RWPE1 (cell line): Measurements from ENCODE around the gene MYRIP.

ENCODE experiments used
- CTCF ChIA-PET: fragments of 350-600 bp; sonication (Branson Sonifier 250); formaldehyde crosslinking; extraction: SDS; loops from one replicate; lab custom pipeline; 2021; lab: Yijun Ruan, JAX
- POLR2A ChIA-PET: fragments of 400-600 bp; formaldehyde crosslinking; extraction: SDS; loops from one replicate; lab custom pipeline; 2020; ENCODE audit warnings: antibody characterized with exemption; ENCODE audit not compliant: low non-redundant PET; lab: Yijun Ruan, JAX
- DNase-seq: peaks from one replicate; pipeline ENCODE4 v3.0.0; 2012; ENCODE audit warnings: low spot score
- H3K27ac ChIP-seq: fragments of 450-650 bp; 2 replicates; pipeline ENCODE4 v1.5.1; 2017
- TF ChIP-seq, protein P1 (sequence below): fragments of 450-650 bp; conservative IDR thresholded peaks from 2 replicates; pipeline ENCODE4 v1.5.1; 2017; ENCODE audit warnings: low read depth, mild to moderate bottlenecking

The MYRIP gene

DNA sequence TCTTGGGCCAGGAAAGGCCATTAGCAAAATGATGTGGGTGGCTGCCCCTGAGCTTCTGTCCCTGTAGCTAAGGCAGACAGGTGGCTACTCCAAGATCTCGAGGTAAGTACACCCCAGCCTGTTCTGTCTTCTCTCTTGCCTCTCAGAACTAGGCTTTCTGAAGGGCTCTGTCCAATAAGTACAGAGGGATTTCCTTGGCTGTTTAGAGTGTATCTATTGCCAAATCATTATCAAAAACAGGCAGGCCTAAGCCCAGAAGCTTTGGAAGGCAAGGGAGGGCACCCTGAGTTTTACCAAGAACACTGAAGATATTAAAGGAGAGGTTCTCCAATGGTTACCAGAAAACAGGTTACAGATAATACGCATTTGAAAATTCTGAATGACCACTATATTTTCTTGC, 156.6 kb downstream of the MYRIP start:
- no peak overlapping the region for H3K27ac ChIP-seq
- POLR2A ChIA-PET, result no interaction called here
- TF ChIP-seq, protein P1, sequence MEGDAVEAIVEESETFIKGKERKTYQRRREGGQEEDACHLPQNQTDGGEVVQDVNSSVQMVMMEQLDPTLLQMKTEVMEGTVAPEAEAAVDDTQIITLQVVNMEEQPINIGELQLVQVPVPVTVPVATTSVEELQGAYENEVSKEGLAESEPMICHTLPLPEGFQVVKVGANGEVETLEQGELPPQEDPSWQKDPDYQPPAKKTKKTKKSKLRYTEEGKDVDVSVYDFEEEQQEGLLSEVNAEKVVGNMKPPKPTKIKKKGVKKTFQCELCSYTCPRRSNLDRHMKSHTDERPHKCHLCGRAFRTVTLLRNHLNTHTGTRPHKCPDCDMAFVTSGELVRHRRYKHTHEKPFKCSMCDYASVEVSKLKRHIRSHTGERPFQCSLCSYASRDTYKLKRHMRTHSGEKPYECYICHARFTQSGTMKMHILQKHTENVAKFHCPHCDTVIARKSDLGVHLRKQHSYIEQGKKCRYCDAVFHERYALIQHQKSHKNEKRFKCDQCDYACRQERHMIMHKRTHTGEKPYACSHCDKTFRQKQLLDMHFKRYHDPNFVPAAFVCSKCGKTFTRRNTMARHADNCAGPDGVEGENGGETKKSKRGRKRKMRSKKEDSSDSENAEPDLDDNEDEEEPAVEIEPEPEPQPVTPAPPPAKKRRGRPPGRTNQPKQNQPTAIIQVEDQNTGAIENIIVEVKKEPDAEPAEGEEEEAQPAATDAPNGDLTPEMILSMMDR, result no peak
- CTCF ChIA-PET, result no interaction called here
- DNase-seq, result no peak

GRCh38 chr3:39970982-39971381, 161.6 kb downstream of the MYRIP start:
- POLR2A ChIA-PET, result no interaction called here
- CTCF ChIA-PET, result no interaction called here
- TF ChIP-seq, protein P1, result no peak
- no peak overlapping the region for H3K27ac ChIP-seq
- no peak for DNase-seq

DNA sequence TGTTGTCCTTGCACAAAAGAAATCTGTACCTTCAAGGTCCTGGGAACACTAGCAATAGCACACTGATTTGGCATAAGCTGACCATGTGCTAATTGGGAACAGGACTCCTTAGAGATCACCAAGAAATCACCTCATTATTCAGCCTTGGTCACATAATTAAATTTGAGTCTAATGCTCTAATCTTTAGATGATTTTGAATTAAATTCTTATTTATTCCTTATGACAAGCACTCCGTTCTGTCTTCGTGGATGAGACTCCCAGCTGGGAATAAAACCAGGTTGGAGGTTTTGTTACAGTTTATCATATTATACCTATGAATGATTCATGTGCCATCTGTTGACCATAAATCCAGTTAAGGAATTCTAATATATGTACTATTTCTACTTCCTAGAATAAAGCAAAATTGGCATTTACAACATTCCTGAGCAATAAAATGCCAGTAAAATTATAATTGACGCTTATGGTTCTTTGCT, 162.2 kb downstream of the MYRIP start:
- ChIA-PET POLR2A (no interaction called here), CTCF (no interaction called here)
- H3K27ac ChIP-seq, result no peak overlapping the region
- no peak for DNase-seq
- TF ChIP-seq, protein P1, result no peak

- CTCF ChIA-PET, result interaction anchor here (0.5 kb wide), 1 partner anchor 530 kb away, joined by 3 read pairs; no protein-coding TSS in a partner anchor
- no peak for DNase-seq
- TF ChIP-seq, protein P1, result no peak
- no peak overlapping the region for H3K27ac ChIP-seq
- POLR2A ChIA-PET, result no interaction called here
These were observed 163.1 kb downstream of the MYRIP start for GRCh38 chr3:39972508-39972907.

GRCh38 chr3:39977058-39977794, 167.8 kb downstream of the MYRIP start:
- no peak for DNase-seq
- ChIA-PET POLR2A (no interaction called here), CTCF (no interaction called here)
- TF ChIP-seq, protein P1, result no peak
- H3K27ac ChIP-seq, result no peak overlapping the region

DNA sequence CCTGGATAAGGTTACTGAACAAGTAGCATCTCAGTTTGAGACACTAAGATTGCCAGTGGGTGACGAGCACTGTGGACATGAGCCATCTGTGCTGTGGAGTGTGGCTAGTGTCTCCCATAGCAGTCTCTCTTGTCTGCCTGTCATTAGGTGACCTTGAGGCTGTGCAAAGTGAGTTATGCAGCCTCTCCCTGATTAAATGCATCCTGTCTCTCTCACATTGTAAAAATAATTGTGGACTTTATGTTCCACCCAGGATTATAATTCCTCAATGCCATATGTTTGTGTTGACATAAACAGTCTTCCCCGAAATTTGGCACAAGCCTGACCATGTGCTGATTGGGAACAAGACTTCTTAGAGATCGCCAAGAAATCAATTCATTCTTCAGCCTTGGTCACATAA, 168.9 kb downstream of the MYRIP start:
- TF ChIP-seq, protein P1, result no peak
- CTCF ChIA-PET, result interaction anchor here (0.6 kb wide), 1 partner anchor 19 kb away, joined by 3 read pairs; no protein-coding TSS in a partner anchor
- H3K27ac ChIP-seq, result no peak overlapping the region
- POLR2A ChIA-PET, result no interaction called here
- DNase-seq, result no peak
